H9 (cell line): ENCODE data around the gene RNF8. TPM values are rescaled to one million over a fixed set of nuclear protein-coding genes. Genes with fewer than 3 reads are reported as not detected.
"Not testable (repeated sequence)": the region's sequence is repeated elsewhere in the genome, so short reads cannot be mapped to it uniquely, and the experiment has no call there.

Source experiments
- DNase-seq: peaks from one replicate; pipeline ENCODE4 v3.0.0-alpha.2; 2017
- H2AFZ ChIP-seq: one replicate; pipeline ENCODE4 v1.6.1; 2013; ENCODE audit warnings: mild to moderate bottlenecking, low read length, control low read depth, moderate library complexity
- H2AK5ac ChIP-seq: 2 replicates; pipeline ENCODE4 v1.6.1; 2013; ENCODE audit warnings: low read length, control low read depth, mixed read lengths; ENCODE audit not compliant: insufficient read length
- H2BK120ac ChIP-seq: one replicate; pipeline ENCODE4 v1.6.1; 2013; ENCODE audit warnings: low read depth, mild to moderate bottlenecking, low read length, control low read depth, inconsistent platforms; ENCODE audit not compliant: poor library complexity, severe bottlenecking
- H2BK12ac ChIP-seq: 2 replicates; pipeline ENCODE4 v1.6.1; 2013; ENCODE audit warnings: low read length, control low read depth, mixed read lengths, low read depth; ENCODE audit not compliant: insufficient read length
- H2BK15ac ChIP-seq: 2 replicates; pipeline ENCODE4 v1.6.1; 2013; ENCODE audit warnings: low read depth, low read length, control low read depth
- H2BK20ac ChIP-seq: one replicate; pipeline ENCODE4 v1.6.1; 2013; ENCODE audit warnings: low read depth, mild to moderate bottlenecking, low read length, control low read depth, inconsistent platforms; ENCODE audit not compliant: poor library complexity, severe bottlenecking
- H2BK5ac ChIP-seq: 2 replicates; pipeline ENCODE4 v1.6.1; 2013; ENCODE audit warnings: low read length, control low read depth, mixed read lengths; ENCODE audit not compliant: insufficient read length
- H3K14ac ChIP-seq: 2 replicates; pipeline ENCODE4 v1.6.1; 2013; ENCODE audit warnings: low read length, control low read depth; ENCODE audit not compliant: insufficient read depth
- H3K18ac ChIP-seq: 2 replicates; pipeline ENCODE4 v1.6.1; 2013; ENCODE audit warnings: low read depth, mild to moderate bottlenecking, mixed read lengths, low read length, control low read depth; ENCODE audit not compliant: insufficient read length
- H3K23ac ChIP-seq: 2 replicates; pipeline ENCODE4 v1.6.1; 2013; ENCODE audit warnings: low read length, control low read depth, mixed read lengths, low read depth; ENCODE audit not compliant: insufficient read length
- H3K23me2 ChIP-seq: 2 replicates; pipeline ENCODE4 v1.6.1; 2013; ENCODE audit warnings: low read depth, mild to moderate bottlenecking, mixed read lengths, low read length, control low read depth; ENCODE audit not compliant: insufficient read length, poor library complexity, severe bottlenecking
- H3K27ac ChIP-seq: 2 replicates; pipeline ENCODE4 v1.5.1; 2013; ENCODE audit warnings: low read length, control low read depth, mixed read lengths, low read depth; ENCODE audit not compliant: insufficient read length
- H3K27me3 ChIP-seq: 2 replicates; pipeline ENCODE4 v1.6.1; 2013; ENCODE audit warnings: low read length, control low read depth, inconsistent platforms; ENCODE audit not compliant: insufficient read depth
- H3K4ac ChIP-seq: 2 replicates; pipeline ENCODE4 v1.6.1; 2013; ENCODE audit warnings: low read depth, mild to moderate bottlenecking, control low read depth, inconsistent platforms, low read length, moderate library complexity
- H3K4me1 ChIP-seq: 2 replicates; pipeline ENCODE4 v1.6.1; 2013; ENCODE audit warnings: low read length, control low read depth, inconsistent platforms; ENCODE audit not compliant: insufficient read depth
- H3K4me2 ChIP-seq: 2 replicates; pipeline ENCODE4 v1.6.1; 2013; ENCODE audit warnings: low read length, control low read depth, mixed read lengths; ENCODE audit not compliant: insufficient read length, insufficient read depth
- H3K56ac ChIP-seq: 2 replicates; pipeline ENCODE4 v1.6.1; 2013; ENCODE audit warnings: low read depth, mild to moderate bottlenecking, mixed read lengths, low read length, control low read depth; ENCODE audit not compliant: insufficient read length
- H3K79me1 ChIP-seq: 2 replicates; pipeline ENCODE4 v1.6.1; 2013; ENCODE audit warnings: low read depth, mild to moderate bottlenecking, moderate library complexity, low read length, control low read depth, inconsistent platforms; ENCODE audit not compliant: insufficient read depth, poor library complexity, severe bottlenecking
- H3K79me2 ChIP-seq: 2 replicates; pipeline ENCODE4 v1.6.1; 2013; ENCODE audit warnings: low read length, control low read depth, inconsistent platforms; ENCODE audit not compliant: insufficient read depth
- H3K9ac ChIP-seq: 2 replicates; pipeline ENCODE4 v1.6.1; 2013; ENCODE audit warnings: low read length, control low read depth, mixed read lengths; ENCODE audit not compliant: insufficient read length; ENCODE audit errors: extremely low read depth
- H3K9me3 ChIP-seq: one replicate; pipeline ENCODE4 v1.6.1; 2013; ENCODE audit warnings: low read depth, low read length, inconsistent platforms; ENCODE audit not compliant: control insufficient read depth
- H3T11ph ChIP-seq: one replicate; pipeline ENCODE4 v1.6.1; 2013; ENCODE audit warnings: mild to moderate bottlenecking, low read length, control low read depth, inconsistent platforms
- H4K20me1 ChIP-seq: one replicate; pipeline ENCODE4 v1.6.1; 2013; ENCODE audit not compliant: control insufficient read depth, insufficient read length, insufficient read depth
- H4K5ac ChIP-seq: 2 replicates; pipeline ENCODE4 v1.6.1; 2013; ENCODE audit warnings: low read depth, mild to moderate bottlenecking, mixed read lengths, low read length, control low read depth; ENCODE audit not compliant: insufficient read length
- H4K8ac ChIP-seq: replicated peaks from 2 replicates; pipeline ENCODE4 v1.6.1; 2013; ENCODE audit warnings: low read length, control low read depth, mixed read lengths, low read depth; ENCODE audit not compliant: insufficient read length
- H4K91ac ChIP-seq: 2 replicates; pipeline ENCODE4 v1.6.1; 2013; ENCODE audit warnings: low read depth, mild to moderate bottlenecking, moderate library complexity, mixed read lengths, low read length, control low read depth; ENCODE audit not compliant: insufficient read length
- H3K27ac Mint-ChIP-seq, 3 experiments: 2 replicates in 2 of 3; 3 replicates in 1 of 3; pipeline ENCODE4 v1.8.0; 2020 to 2021; ENCODE audit warnings: mixed read lengths in 3 of 3, mild to moderate bottlenecking in 1 of 3, moderate library complexity in 1 of 3
- H3K27me3 Mint-ChIP-seq: 2 replicates; pipeline ENCODE4 v1.8.0; 2021; ENCODE audit warnings: low read depth, mild to moderate bottlenecking, moderate library complexity, mixed read lengths
- H3K36me3 Mint-ChIP-seq, 3 experiments: 2 replicates in 2 of 3; 3 replicates in 1 of 3; pipeline ENCODE4 v1.8.0; 2020 to 2021; ENCODE audit warnings: low read depth in 3 of 3, mixed read lengths in 3 of 3; ENCODE audit not compliant: insufficient read depth in 1 of 3
- H3K4me1 Mint-ChIP-seq, 2 experiments: 2 replicates each; pipeline ENCODE4 v1.8.0; 2020; ENCODE audit warnings: mixed read lengths in 2 of 2
- H3K4me3 Mint-ChIP-seq, 2 experiments: 2 replicates in 1 of 2; 3 replicates in 1 of 2; pipeline ENCODE4 v1.8.0; 2020 to 2021; ENCODE audit warnings: mild to moderate bottlenecking in 2 of 2, mixed read lengths in 2 of 2, moderate library complexity in 1 of 2
- H3K9me3 Mint-ChIP-seq, 2 experiments: 2 replicates in 1 of 2; 3 replicates in 1 of 2; pipeline ENCODE4 v1.8.0; 2020; ENCODE audit warnings: mild to moderate bottlenecking in 2 of 2, mixed read lengths in 2 of 2, moderate library complexity in 1 of 2
- CTCF ChIP-seq: fragments of 200-600 bp; sonication (generic); conservative IDR thresholded peaks from 3 replicates; pipeline ENCODE4 v1.8.0; 2021; ENCODE audit warnings: antibody characterized with exemption, mild to moderate bottlenecking
- WGBS: extraction: QIAGEN DNeasy Blood & Tissue Kit; methylation state at CpG from one replicate; pipeline ENCODE4 v1.1.7; 2013; ENCODE audit warnings: missing lambda C conversion rate, low lambda C conversion rate, mixed read lengths; ENCODE audit not compliant: insufficient read length; ENCODE audit errors: extremely low coverage; 5-methylcytosine and 5-hydroxymethylcytosine counted together
- total RNA-seq: library from RNA; stranded (reverse); gene quantifications from 2 replicates; pipeline ENCODE4 v1.2.1, GENCODE V29; 2021

RNF8 gene
- total RNA-seq, 1 experiment from 2014 or later: 34.7 TPM

- no peaks in the 10 kb centered on the region for H3K27me3 ChIP-seq
- no peak overlapping the region for H2BK5ac ChIP-seq
- H3K23me2 ChIP-seq: no peaks in the 10 kb centered on the region
- no peak overlapping the region for H3K56ac ChIP-seq
- Mint-ChIP-seq H3K36me3 (no peaks in the 10 kb centered on the region; a peak in 1 of 7 replicates), H3K27me3 (peaks cover 19% of the 10 kb centered on the region), H3K4me3 (no peak overlapping the region), H3K27ac (no peak overlapping the region), H3K9me3 (no peaks in the 10 kb centered on the region), H3K4me1 (no peaks in the 10 kb centered on the region)
- no peak overlapping the region for H2BK12ac ChIP-seq
- H2AFZ ChIP-seq: no peak overlapping the region
- no peak overlapping the region for H2BK120ac ChIP-seq
- no peak overlapping the region for H3K14ac ChIP-seq
- no peaks in the 10 kb centered on the region for H3K79me1 ChIP-seq
- H2AK5ac ChIP-seq: no peak overlapping the region
- no peak overlapping the region for H3K18ac ChIP-seq
- H3K9me3 ChIP-seq: no peaks in the 10 kb centered on the region
- H4K91ac ChIP-seq: no peak overlapping the region
- TF ChIP-seq CTCF: no peak
- H3K9ac ChIP-seq: no peak overlapping the region
- no peak overlapping the region for H3K27ac ChIP-seq
- H4K5ac ChIP-seq: no peak overlapping the region
- no peak overlapping the region for H3K4ac ChIP-seq
- no peak for DNase-seq
- H2BK20ac ChIP-seq: no peak overlapping the region
- H2BK15ac ChIP-seq: no peak overlapping the region
- no peaks in the 10 kb centered on the region for H4K20me1 ChIP-seq
- no peak overlapping the region for H3T11ph ChIP-seq
- no peaks in the 10 kb centered on the region for H3K79me2 ChIP-seq
- no peak overlapping the region for H3K23ac ChIP-seq
- no peaks in the 10 kb centered on the region for H3K4me1 ChIP-seq
- no peak overlapping the region for H4K8ac ChIP-seq
- WGBS: no CpG with 5 or more reads among the region's 4 CpGs
- no peak overlapping the region for H3K4me2 ChIP-seq
These were observed 46.2 kb downstream of the RNF8 start for GRCh38 chr6:37399795-37400490.

- H3K9me3 Mint-ChIP-seq, H3T11ph ChIP-seq, H4K8ac ChIP-seq, H3K27ac Mint-ChIP-seq, H3K4me1 ChIP-seq, H3K56ac ChIP-seq, H3K4me3 Mint-ChIP-seq, H2AK5ac ChIP-seq, H2BK12ac ChIP-seq, H4K20me1 ChIP-seq, H2BK120ac ChIP-seq, H3K79me1 ChIP-seq, H4K5ac ChIP-seq, H3K9me3 ChIP-seq, H3K79me2 ChIP-seq, H3K27ac ChIP-seq, H3K18ac ChIP-seq, H3K9ac ChIP-seq, H2BK15ac ChIP-seq, H3K23me2 ChIP-seq, H3K23ac ChIP-seq, H4K91ac ChIP-seq, H3K4ac ChIP-seq, H3K4me2 ChIP-seq, H2BK5ac ChIP-seq, H3K14ac ChIP-seq, H2BK20ac ChIP-seq, H3K4me1 Mint-ChIP-seq, DNase-seq, H3K27me3 ChIP-seq, H3K36me3 Mint-ChIP-seq, H2AFZ ChIP-seq: not testable (repeated sequence)
- H3K27me3 Mint-ChIP-seq: peaks cover 19% of the 10 kb centered on the region
These were observed 47.9 kb downstream of the RNF8 start for GRCh38 chr6:37401658-37402057.
